Pancreas (tissue), 10 donors: ENCODE data around the gene ESRRA. TPM values are rescaled to one million over a fixed set of nuclear protein-coding genes. Genes with fewer than 3 reads are reported as not detected.
A peak's percentile ranks its signal among the peaks of the same experiment; 100 is the strongest.

Source experiments
- ATAC-seq, 4 donors: fragments of 200-7000 bp; cut with Tn5 transposase; one replicate each; pipeline versions ENCODE4 v1.8.0 to v1.9.1; 2020; ENCODE audit warnings: mild to moderate bottlenecking in 4 of 4, moderate library complexity in 4 of 4
- DNase-seq, 6 donors: peaks; one replicate each; pipeline ENCODE4 v3.0.0-alpha.2; 2020
- FAIRE-seq: peaks from 2 replicates; lab custom pipeline; 2012; peaks lifted over from hg19 to GRCh38; lab: Jason Lieb, UNC
- H3K27ac ChIP-seq, 4 donors: fragments of 200-600 bp; sonication (generic); 1 replicate in 3 of 4; 2 replicates in 1 of 4; pipeline versions ENCODE4 v1.5.0 to v1.8.0; 2020
- H3K27me3 ChIP-seq, 4 donors: fragments of 200-600 bp; one replicate each; pipeline ENCODE4 v1.8.0; 2021
- H3K36me3 ChIP-seq, 3 donors: fragments of 200-600 bp; sonication (generic) in 1 of 3; one replicate each; pipeline versions ENCODE4 v1.5.0 to v1.8.0; 2020 to 2021
- H3K4me1 ChIP-seq, 3 donors: fragments of 200-600 bp; one replicate each; pipeline ENCODE4 v1.8.0; 2021
- H3K4me3 ChIP-seq, 4 donors: fragments of 200-600 bp; sonication (generic) in 2 of 4; one replicate each; pipeline versions ENCODE4 v1.5.0 to v1.8.0; 2020 to 2021
- H3K9me3 ChIP-seq, 4 donors: fragments of 200-600 bp; one replicate each; pipeline ENCODE4 v1.8.0; 2021
- WGBS, 2 donors: extraction: QIAGEN DNeasy Blood & Tissue Kit; methylation state at CpG; one replicate each; pipeline ENCODE4 v1.1.7; 2013; 5-methylcytosine and 5-hydroxymethylcytosine counted together
- intact Hi-C, 3 donors: fragments of 100-400 bp; cut with DNase I; formaldehyde crosslinking; loops; one replicate each; pipeline versions ENCODE4 v1.11.1 to v1.14.2; 2022
- polyA plus RNA-seq, 2 donors: library from polyadenylated mRNA; stranded (reverse); fragments of 200-250 nt; gene quantifications; one replicate each; pipeline ENCODE4 v1.2.3, GENCODE V29; 2013
- total RNA-seq, 6 donors: library from RNA; stranded (reverse); fragmentation: NEBNext Ultra II Directional in 4 of 6; extraction: Animal tissue kit (Norgen Biotek cat#: 25700) in 4 of 6; gene quantifications; one replicate each; pipeline versions ENCODE4 v1.2.1 to v1.2.4, GENCODE V29; 2021 to 2023
- TF ChIP-seq, protein P1 (sequence below), 4 donors: fragments of 200-600 bp; sonication (generic) in 3 of 4; IDR thresholded peaks; one replicate each; pipeline versions ENCODE4 v1.5.0 to v1.8.0; 2021; ENCODE audit warnings: antibody characterized with exemption in 4 of 4
- donor health status: healthy with polysubstance abuse.
- donor health status: DM: no; HTN: no; CAD: no; lungs with moderate emphysema.
- donor health status: DM: no; HTN: no; CAD: no.
- donor health status: control.
- donor health status: control.
- donor health status: Bipolar disorder and iron deficiency.
- donor health status: DM: yes; HTN: yes; CAD: no.
- donor health status: DM: no; HTN: no; CAD: no.
- donor health status: DM: no; HTN: no; CAD: no.
- donor health status: DM: yes; HTN: yes; CAD: no.

The ESRRA gene
- total and polyA plus RNA-seq, 8 donors, result 28.0 to 62.3 (median 42.2) TPM

DNA sequence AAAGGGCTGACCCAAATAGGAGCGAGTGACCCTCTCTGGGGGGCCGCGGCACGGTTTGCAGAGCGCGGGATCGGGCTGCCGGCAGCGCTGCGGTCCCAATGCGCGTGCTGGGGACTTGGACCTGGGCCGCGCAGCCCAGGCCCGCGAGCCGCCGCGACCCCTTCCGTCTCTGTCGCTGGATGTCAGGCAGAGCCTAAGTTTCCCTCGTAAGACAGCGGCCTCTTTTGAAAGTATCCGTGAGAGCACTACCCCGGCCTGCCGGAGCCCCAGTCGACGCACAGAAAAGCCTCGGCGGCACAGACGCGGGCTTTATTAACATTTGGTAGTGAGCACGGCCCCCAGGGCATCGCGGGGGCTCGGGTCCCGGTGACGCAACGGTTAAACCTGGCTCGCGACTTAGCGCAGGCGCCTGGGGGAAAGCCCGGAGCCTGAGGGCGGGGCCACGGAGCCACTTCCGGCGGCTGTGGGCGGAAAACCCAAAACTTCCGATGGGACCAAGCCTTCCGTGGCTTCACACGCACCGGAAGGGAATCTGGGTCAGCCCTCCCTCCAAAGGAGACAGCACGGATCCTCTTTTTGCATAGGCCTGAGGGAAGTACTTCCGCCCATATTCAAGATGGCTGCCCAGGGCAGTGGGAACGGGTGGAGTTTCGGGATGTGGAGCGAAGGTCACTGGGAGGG lies 35.6 kb upstream of the ESRRA start:
- DNase-seq (peak; percentile 95 to 99 (median 98)), FAIRE-seq (peak; percentile 85)
- intact Hi-C loops, result no loop called here

DNA sequence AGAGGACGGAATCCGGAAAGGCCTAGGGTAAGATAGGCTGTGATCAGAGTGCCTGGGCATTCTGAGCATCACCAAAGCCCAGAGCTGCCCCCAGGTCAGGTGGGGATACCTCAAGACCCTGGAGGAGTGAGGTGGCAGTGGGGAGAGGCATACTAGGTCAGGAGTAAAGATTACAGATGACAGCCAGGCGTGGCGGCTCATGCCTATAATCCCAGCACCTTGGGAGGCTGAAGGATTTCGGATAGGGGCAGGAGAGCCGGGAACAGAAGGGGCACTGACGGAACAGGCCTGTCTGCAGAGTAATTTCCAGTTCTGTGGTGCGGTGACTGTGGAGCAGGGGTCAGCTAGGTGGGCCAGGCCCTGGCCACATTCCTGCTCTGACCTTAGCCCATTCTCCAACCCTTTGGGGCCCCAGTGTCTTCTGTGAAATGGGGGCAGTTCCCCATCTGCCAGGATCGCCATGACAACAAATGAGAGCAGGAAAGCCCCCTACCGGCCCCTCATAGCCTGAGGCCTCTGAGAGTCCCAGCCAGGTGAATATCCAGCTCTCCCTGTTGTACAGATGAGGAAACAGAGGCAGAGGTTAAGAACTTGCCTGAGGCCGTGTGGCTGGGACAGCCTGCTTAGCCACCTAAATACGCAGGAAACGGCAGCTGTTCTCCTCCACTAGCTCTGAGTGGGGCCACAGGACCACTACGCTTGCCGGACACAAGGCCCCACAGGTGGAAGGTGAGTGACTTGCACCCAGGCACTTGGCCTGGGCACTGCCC lies 30.1 kb upstream of the ESRRA start:
- no peaks in the 10 kb centered on the region for H3K36me3 ChIP-seq
- ATAC-seq (no peak), DNase-seq (no peak), FAIRE-seq (no peak)
- no peaks in the 10 kb centered on the region for H3K9me3 ChIP-seq
- peaks cover 0 to 5% (median 3%) of the 10 kb centered on the region in 3 donors for H3K4me1 ChIP-seq
- 91 to 92% methylated on average over 15 of the region's 15 CpGs for WGBS, 2 donors
- H3K4me3 ChIP-seq, result no peak overlapping the region
- intact Hi-C loops, result no loop called here
- no peak overlapping the region for H3K27ac ChIP-seq
- TF ChIP-seq, protein P1, sequence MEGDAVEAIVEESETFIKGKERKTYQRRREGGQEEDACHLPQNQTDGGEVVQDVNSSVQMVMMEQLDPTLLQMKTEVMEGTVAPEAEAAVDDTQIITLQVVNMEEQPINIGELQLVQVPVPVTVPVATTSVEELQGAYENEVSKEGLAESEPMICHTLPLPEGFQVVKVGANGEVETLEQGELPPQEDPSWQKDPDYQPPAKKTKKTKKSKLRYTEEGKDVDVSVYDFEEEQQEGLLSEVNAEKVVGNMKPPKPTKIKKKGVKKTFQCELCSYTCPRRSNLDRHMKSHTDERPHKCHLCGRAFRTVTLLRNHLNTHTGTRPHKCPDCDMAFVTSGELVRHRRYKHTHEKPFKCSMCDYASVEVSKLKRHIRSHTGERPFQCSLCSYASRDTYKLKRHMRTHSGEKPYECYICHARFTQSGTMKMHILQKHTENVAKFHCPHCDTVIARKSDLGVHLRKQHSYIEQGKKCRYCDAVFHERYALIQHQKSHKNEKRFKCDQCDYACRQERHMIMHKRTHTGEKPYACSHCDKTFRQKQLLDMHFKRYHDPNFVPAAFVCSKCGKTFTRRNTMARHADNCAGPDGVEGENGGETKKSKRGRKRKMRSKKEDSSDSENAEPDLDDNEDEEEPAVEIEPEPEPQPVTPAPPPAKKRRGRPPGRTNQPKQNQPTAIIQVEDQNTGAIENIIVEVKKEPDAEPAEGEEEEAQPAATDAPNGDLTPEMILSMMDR (IDR thresholded peaks at IDR 0.05), result no peak
- no peaks in the 10 kb centered on the region for H3K27me3 ChIP-seq

More for the DNA sequence above, 35.6 kb upstream of the ESRRA start:
- Histone ChIP-seq H3K4me3 (peak overlapping the region; percentile 63 to 83 (median 70)), H3K27ac (peak overlapping the region; percentile 87 to 96 (median 96)), H3K36me3 (no peaks in the 10 kb centered on the region), H3K4me1 (peaks cover 0 to 14% (median 10%) of the 10 kb centered on the region in 3 donors), H3K27me3 (no peaks in the 10 kb centered on the region), H3K9me3 (no peaks in the 10 kb centered on the region)
- 0% methylated on average over 58 of the region's 58 CpGs for WGBS, 2 donors
- TF ChIP-seq, protein P1 (IDR thresholded peaks at IDR 0.05), result no peak
- peak; percentile 79 to 87 (median 82) for ATAC-seq

DNA sequence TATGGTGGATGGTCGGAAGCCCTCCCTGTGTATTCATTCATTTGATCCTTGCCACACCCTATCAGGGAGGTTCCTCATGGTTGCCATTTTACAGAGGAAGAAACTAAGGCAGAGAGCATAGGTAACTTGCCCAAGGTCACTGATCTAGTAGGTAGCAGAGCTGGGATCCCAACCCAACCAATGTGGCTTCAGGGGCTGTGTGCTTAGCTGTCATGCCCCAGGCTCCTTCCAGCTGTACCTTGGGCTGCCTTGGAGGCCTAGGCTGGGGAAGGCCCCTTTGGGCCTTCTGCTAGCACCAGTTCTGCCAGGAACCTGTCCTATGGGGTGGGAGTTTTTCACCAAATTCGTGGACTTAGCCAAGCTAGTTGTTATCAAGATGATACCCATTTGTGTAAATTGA lies 29.5 kb upstream of the ESRRA start:
- intact Hi-C loops, result no loop called here
- Histone ChIP-seq H3K4me1 (peaks cover 0 to 5% (median 3%) of the 10 kb centered on the region in 3 donors), H3K27me3 (no peaks in the 10 kb centered on the region), H3K4me3 (no peak overlapping the region), H3K36me3 (no peaks in the 10 kb centered on the region), H3K9me3 (no peaks in the 10 kb centered on the region), H3K27ac (no peak overlapping the region)
- DNase-seq, result no peak
- TF ChIP-seq, protein P1 (IDR thresholded peaks at IDR 0.05), result no peak
- 73 to 83% methylated on average over 2 of the region's 2 CpGs for WGBS, 2 donors
- ATAC-seq, result no peak
- FAIRE-seq, result no peak

DNA sequence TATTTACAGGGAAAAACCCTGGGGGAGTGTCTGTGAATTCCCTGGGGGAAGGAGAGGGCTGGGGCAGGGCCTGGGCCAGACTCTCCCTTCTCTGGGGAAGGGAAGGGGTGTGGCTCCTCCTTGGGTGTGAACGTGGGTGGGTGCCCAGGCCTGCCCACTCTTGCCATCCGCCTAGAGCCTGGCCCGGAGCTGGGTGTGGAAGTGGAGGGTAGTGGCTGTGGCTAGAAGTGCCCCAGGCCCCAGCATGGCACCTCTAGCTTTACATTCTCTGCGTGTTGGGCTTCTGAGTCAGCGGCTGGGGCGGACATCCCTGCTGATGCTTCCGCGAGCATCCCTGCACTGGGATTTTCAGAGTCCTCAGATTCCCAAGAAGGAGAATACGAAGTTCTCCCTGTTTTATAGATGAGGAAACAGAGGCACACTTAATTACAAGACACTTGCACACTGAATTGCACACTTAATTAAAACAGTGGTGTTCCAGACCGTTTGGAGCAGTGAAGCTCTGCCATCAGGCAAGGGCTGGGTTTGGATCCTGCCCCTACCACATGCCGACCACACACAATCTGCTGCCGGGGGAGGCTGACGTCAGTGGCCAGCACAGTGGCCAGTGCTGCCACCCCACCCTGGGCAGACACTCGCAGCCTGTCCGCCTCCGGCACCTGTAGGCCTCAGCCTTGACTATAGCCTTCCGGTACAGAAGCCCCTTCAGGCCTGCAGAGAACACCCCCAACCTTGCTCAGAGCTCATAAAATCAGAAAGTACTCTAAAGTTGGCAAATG lies 28.5 kb upstream of the ESRRA start:
- ATAC-seq (no peak), FAIRE-seq (no peak), DNase-seq (peak in 2 of 6 donors; percentile 48 to 56)
- no peaks in the 10 kb centered on the region for H3K9me3 ChIP-seq
- no peak overlapping the region for H3K27ac ChIP-seq
- WGBS, 2 donors, result 87 to 92% methylated on average over 17 of the region's 17 CpGs
- TF ChIP-seq, protein P1 (IDR thresholded peaks at IDR 0.05), result no peak
- intact Hi-C loops, result no loop called here
- H3K4me3 ChIP-seq, result no peak overlapping the region
- H3K27me3 ChIP-seq, result no peaks in the 10 kb centered on the region
- H3K4me1 ChIP-seq, result peaks cover 0 to 5% (median 3%) of the 10 kb centered on the region in 3 donors
- no peaks in the 10 kb centered on the region for H3K36me3 ChIP-seq
